Measurements from ENCODE around the gene DOCK3. TPM values are rescaled to one million over a fixed set of nuclear protein-coding genes. Genes with fewer than 3 reads are reported as not detected.
A peak's percentile ranks its signal among the peaks of the same experiment; 100 is the strongest.

The DOCK3 gene
- total RNA-seq, 1 donor from 2014 or later = under 0.01 TPM

DNA sequence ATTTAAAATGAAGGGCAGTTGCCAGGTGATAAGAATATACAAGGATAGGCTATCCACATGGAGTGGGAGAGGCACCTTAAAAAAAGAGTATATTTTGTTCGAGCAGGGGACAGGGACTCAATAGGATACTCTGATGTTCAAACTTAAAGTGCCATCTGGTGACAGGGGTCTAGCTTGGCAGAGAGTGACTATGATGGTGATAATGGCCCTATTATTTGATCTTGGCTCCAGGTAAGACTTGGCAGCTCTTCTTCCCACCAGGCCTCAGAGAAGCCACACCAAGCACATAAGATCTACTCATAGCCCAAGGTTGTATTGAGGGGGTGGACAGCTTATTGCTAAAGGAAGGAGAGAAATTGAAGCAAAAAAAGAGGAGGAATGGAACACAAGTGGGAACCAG lies 601.3 kb downstream of the DOCK3 start:
- no peak for FAIRE-seq
- no peak for DNase-seq (ENCODE audit: low read depth)
- H3K27me3 ChIP-seq (ENCODE audit: control insufficient read depth, insufficient read depth, low read length) = no peaks in the 10 kb centered on the region
- no peaks in the 10 kb centered on the region for H3K36me3 ChIP-seq (ENCODE audit: control insufficient read depth, insufficient read depth, low read length)
- H3K4me3 ChIP-seq (ENCODE audit: low read depth, low read length) = no peak overlapping the region
- TF ChIP-seq, protein P1, sequence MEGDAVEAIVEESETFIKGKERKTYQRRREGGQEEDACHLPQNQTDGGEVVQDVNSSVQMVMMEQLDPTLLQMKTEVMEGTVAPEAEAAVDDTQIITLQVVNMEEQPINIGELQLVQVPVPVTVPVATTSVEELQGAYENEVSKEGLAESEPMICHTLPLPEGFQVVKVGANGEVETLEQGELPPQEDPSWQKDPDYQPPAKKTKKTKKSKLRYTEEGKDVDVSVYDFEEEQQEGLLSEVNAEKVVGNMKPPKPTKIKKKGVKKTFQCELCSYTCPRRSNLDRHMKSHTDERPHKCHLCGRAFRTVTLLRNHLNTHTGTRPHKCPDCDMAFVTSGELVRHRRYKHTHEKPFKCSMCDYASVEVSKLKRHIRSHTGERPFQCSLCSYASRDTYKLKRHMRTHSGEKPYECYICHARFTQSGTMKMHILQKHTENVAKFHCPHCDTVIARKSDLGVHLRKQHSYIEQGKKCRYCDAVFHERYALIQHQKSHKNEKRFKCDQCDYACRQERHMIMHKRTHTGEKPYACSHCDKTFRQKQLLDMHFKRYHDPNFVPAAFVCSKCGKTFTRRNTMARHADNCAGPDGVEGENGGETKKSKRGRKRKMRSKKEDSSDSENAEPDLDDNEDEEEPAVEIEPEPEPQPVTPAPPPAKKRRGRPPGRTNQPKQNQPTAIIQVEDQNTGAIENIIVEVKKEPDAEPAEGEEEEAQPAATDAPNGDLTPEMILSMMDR (IDR thresholded peaks at IDR 0.05; ENCODE audit: insufficient read depth, low read length, severe bottlenecking) = no peak

DNA sequence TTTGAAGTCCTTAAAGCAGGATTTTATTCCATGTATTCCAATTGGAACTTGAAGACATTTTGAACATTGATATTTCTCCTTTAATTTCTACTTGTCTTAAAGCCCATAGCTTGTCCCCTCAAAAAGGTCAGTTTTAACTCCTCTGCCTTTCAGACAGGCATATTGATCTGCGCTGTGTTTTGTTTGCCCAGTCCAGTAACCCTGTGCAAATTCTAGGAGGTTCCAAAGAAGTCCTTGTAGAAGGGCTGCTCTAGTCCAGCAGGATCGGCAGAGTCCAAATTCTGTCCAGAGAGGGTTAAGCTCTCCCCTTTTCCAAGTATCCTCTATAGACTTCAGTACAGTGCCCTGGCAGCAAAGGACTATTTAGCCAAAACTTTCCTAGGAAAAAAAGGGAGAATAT lies 604.7 kb downstream of the DOCK3 start:
- no peak overlapping the region for H3K4me3 ChIP-seq (ENCODE audit: low read depth, low read length)
- TF ChIP-seq, protein P1 (IDR thresholded peaks at IDR 0.05; ENCODE audit: insufficient read depth, low read length, severe bottlenecking) = no peak
- FAIRE-seq = no peak
- no peaks in the 10 kb centered on the region for H3K27me3 ChIP-seq (ENCODE audit: control insufficient read depth, insufficient read depth, low read length)
- DNase-seq (ENCODE audit: low read depth) = no peak
- H3K36me3 ChIP-seq (ENCODE audit: control insufficient read depth, insufficient read depth, low read length) = no peaks in the 10 kb centered on the region

DNA sequence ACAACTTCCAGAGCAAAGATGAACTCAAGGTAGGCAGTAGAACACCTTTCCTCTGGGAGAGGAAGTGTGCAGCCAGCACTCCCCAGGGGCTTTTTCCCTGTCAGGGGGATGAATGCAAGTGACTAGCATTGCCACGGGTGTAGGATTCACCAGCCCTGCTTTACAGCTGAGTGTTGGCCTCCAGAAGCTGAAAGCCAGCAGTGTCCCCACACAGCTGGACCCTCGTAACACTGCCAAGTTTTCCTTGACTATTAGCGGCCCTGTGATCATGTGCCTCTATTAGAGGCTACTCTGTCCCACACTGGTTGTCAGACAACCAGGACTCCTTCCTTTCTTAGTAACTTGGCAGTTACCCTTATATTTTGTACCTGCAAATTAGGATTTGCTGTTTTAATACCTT lies 605.4 kb downstream of the DOCK3 start:
- DNase-seq (ENCODE audit: low read depth) (no peak), FAIRE-seq (no peak)
- Histone ChIP-seq H3K4me3 (ENCODE audit: low read depth, low read length) (no peak overlapping the region), H3K27me3 (ENCODE audit: control insufficient read depth, insufficient read depth, low read length) (no peaks in the 10 kb centered on the region), H3K36me3 (ENCODE audit: control insufficient read depth, insufficient read depth, low read length) (no peaks in the 10 kb centered on the region)
- TF ChIP-seq, protein P1 (IDR thresholded peaks at IDR 0.05; ENCODE audit: insufficient read depth, low read length, severe bottlenecking) = no peak

DNA sequence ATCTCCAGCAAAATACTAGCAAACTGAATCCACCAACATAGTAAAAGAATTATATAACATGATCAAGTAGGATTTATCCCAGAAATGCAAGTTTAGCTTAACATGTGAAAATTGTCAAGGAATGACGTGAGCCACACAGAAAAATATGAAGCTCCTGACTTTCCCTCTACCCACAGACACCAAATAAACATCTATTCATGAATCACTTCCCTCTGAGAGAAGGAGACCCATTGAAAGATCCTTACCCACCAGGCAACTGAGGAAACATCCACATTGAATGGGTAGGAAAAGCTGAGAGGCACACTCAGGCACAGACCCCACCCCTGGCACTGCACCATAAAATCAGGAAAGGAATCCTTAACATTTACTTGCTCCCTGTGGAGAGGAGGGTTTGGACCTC lies 608.2 kb downstream of the DOCK3 start:
- Histone ChIP-seq H3K36me3 (ENCODE audit: control insufficient read depth, insufficient read depth, low read length) (no peaks in the 10 kb centered on the region), H3K27me3 (ENCODE audit: control insufficient read depth, insufficient read depth, low read length) (no peaks in the 10 kb centered on the region), H3K4me3 (ENCODE audit: low read depth, low read length) (no peak overlapping the region)
- peak; percentile 81 for DNase-seq (ENCODE audit: low read depth)
- TF ChIP-seq, protein P1 (IDR thresholded peaks at IDR 0.05; ENCODE audit: insufficient read depth, low read length, severe bottlenecking) = no peak
- FAIRE-seq = no peak

DNA sequence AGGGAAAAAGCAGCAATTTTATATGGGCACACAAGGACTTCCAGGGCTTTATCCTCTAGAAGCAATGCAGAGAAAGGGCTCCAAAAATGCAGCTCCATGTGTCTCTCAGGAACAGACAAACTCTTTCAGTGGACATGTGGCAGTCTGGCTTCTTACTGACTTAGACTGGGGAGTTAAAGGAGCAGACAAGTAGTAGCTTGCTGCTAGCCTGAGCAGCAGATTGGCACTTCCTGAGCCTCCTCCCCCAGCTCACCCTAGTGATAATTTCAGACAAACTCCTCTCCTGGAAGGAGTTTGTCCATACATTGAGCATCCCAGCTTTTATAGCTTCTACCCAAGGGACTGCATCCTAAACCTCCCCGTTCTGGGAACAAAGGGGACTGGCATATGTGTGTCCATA lies 608.7 kb downstream of the DOCK3 start:
- TF ChIP-seq, protein P1 (IDR thresholded peaks at IDR 0.05; ENCODE audit: insufficient read depth, low read length, severe bottlenecking) = no peak
- Histone ChIP-seq H3K27me3 (ENCODE audit: control insufficient read depth, insufficient read depth, low read length) (no peaks in the 10 kb centered on the region), H3K4me3 (ENCODE audit: low read depth, low read length) (no peak overlapping the region), H3K36me3 (ENCODE audit: control insufficient read depth, insufficient read depth, low read length) (no peaks in the 10 kb centered on the region)
- FAIRE-seq = peak; percentile 90
- DNase-seq (ENCODE audit: low read depth) = peak; percentile 86

DNA sequence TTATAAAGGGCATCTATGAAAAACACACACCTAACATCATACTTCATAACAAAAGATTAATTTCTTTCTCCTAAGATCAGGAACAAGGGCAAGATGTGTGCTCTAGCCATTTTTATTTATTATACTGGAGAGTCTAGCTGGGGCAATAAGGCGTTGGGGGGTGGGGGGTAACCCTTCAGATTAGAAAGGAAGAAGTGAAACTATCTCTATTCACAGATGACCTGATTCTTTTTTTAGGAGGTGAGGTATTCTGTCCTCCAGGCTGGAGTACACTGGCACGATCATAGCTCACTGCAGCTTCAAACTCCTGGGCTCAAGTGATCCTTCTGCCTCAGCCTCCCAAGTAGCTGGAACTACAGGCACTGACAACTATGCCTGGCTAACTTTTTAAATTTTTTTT lies 620.9 kb downstream of the DOCK3 start:
- DNase-seq (ENCODE audit: low read depth) = no peak
- Histone ChIP-seq H3K36me3 (ENCODE audit: control insufficient read depth, insufficient read depth, low read length) (no peaks in the 10 kb centered on the region), H3K4me3 (ENCODE audit: low read depth, low read length) (no peak overlapping the region), H3K27me3 (ENCODE audit: control insufficient read depth, insufficient read depth, low read length) (no peaks in the 10 kb centered on the region)
- TF ChIP-seq, protein P1 (IDR thresholded peaks at IDR 0.05; ENCODE audit: insufficient read depth, low read length, severe bottlenecking) = no peak
- no peak for FAIRE-seq

Data from bronchial epithelial cell (primary cell).